ENCODE results near the gene TMEM18.
"Not testable (repeated sequence)": the region's sequence is repeated elsewhere in the genome, so short reads cannot be mapped to it uniquely, and the experiment has no call there.

TMEM18 gene

DNA sequence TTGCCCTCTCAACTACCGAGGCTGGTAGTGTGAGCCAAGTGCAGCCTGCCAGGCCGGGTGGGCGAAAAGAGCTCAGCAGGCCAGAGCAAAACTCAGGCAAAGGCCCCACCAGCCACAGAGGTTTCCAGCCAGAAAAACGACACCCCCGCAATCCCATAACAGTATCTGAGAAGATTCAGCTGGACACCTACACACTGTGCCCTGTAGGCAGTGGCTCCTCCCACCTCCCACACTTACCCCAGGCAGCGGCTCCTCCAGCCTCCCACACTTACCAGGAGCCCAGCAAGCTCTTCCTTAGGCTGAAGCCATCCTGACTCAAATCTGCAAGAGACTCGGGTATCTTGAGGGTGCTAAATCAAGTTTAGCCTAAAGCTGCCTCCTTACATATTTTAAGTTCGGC is 15.6 kb upstream of the TMEM18 start:
- DNase-seq: no peak

DNA sequence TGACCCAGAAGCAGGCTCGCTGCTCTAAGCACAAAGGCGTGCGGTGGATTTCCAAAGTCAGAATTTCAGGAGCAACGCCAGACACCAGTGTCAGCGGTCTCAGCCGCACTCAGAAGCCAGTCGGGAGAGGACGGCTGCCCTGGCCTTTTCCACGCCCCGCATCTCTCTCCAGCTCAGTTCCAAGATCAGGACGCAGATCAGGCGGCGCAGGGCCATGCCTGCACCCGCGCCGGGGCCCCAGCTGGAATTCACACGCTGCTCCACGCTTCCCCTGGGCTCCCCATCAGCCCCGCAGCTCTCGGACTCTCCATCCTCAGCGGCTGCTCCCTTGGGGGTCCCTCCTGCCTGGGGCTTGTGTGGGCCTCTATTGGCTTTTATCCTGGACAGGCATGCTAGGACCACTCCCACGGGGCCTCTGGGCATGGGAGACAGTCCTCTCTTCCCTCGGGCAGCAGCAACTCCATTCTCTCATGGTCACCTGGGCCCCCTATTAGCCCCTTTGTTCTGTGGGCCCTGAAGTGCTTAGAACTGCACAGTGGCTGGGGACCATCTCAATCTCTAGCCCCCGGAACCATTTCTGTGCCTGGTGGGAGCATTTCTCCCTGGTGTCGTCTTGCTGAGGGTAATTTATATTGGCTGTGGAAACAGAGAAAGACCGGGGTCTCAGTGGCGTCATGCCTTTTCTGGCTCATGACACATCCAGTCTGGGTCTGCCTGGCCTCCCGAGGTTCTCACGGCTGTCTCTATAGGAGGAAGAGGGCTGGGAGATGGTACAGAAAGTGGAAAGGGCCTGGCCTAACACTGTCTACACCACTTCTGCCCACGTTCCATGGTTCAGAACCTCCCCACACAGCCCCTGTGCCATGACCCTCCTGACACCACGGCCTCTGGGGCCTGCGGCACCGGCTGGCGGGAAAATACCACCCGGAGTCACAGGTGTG is 14.9 kb upstream of the TMEM18 start:
- no peak for DNase-seq

DNA sequence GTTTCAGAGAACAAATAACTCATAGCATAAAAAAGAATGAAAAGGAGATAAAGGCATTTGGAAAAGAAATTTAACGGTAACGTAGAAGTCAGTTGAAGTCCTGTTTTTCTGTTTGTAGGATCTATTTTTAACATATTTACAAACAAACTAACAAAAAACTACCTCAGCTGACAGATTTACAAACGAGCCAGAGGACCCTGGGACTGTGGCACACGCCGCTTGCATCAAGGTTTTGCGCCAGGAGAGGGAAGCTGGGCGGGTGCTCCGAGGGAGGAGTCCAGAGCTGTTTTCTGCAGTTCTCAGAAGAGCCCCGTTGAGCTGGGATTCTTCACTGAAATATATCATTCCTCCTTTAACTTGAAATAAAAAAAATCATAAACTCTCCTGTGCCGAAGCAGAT is 13.6 kb upstream of the TMEM18 start:
- DNase-seq: no peak

DNA sequence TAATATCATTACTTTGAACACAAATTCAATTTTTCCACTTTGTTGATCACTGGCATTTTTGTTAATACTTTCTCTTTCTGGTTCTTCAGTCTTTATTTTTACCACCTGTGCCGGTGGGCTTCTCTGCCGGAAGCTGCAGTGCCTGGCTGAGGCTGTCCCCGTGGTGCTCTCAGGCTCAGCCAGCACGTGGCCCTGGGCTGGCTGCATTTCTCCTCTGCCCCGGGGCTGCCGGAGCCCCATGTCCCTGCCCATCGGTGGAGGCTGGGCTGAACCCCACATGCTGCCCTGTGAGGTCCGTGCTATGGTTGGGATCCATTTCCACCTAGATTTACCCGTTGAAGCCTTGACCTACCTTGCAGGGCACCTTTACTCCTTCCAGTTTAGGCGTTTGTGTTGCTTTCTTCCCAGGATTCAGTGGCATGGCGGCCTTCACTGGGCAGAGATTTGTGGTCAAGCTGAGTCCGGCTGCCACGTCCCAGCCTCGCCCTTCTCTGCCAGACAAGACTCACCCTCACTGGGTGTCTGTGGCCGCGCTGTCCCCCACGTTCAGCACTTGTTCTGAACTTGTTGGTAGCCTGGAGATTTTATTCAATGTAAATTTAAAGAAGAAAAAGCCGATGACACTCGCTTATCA is 12.8 kb upstream of the TMEM18 start:
- no peak for DNase-seq

DNA sequence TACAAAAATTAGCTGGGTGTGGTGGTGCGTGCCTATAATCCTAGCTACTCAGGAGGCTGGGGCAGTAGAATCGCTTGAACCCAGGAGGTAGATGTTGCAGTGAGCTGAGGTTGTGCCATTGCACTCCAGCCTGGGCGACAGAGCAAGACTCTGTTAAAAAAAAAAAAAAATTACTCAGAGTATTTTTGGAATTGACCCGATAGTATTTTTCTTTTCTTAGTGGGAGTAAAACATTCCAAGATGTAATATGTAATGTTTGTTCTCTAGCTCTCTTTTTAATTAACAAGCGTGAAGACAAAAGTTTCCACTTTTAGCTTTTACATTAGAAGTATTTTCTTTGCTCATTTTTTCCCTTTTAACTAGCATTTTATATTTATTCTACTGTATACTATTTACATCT is 12.0 kb upstream of the TMEM18 start:
- DNase-seq: no peak

- no peak for DNase-seq
Observed at GRCh38 chr2:688504-689076, 11.4 kb upstream of the TMEM18 start.

- DNase-seq: no peak
Observed at GRCh38 chr2:685421-685820, 8.2 kb upstream of the TMEM18 start.

- DNase-seq: not testable (repeated sequence)
Observed at GRCh38 chr2:684913-685312, 7.7 kb upstream of the TMEM18 start.

DNA sequence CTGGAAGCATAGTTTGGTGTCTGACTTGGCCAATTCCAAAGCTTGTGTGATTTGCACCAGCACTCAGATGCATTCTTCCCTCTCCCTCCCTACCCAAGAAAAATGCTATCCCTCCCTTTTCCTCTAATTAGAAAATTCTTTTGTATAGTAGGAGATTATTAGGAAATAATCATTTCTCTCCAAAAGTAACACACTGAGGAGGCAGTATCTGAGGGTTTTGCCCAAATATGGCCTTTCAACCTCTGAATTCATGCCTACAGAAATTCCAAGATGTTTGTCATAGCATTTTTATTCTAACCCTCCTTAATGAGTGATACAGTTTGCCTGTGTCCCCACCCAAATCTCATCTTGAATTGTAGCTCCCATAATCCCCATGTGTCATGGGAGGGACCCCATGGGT is 5.0 kb upstream of the TMEM18 start:
- no peak for DNase-seq

DNA sequence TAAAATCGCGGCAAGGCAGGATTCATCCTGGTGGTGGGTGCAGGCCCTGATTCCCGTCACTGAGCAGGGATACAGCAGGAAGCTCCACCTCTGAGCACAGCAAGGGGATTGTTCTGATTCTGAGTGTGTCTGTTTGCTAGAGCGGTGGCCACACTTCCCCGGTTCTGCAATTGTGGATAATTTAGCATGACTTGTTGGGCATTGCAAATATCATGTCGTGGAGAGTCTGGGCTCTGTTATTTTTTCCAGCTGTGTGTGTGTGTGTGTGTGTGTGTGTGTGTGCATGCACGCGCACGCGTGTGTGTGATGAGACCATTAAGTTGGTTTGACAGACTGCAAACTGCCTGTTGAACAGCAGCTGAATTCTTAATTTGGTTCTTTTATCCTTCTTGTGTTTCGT is 4.1 kb upstream of the TMEM18 start:
- no peak for DNase-seq

DNA sequence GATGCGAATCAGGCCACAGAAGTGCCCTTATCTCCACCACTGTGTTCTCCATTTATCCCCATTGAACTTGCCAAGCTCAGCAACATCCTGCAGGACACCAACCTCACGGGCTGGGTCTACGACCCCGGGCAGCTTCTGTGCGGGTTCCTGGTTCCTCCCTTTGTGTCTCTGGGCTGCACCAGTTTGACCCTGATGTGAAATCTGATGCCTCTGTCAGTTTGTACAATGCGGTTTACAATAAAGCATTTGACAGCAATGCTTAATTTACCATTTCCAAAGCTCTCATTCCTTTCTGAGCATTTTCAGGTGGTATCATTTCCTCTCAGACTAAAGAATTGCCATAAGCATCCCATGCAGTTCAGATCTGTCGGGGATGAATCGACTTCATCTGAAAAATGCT is 3.3 kb upstream of the TMEM18 start:
- DNase-seq: no peak

GRCh38 chr2:678964-679363 is 1.8 kb upstream of the TMEM18 start:
- no peak for DNase-seq

DNA sequence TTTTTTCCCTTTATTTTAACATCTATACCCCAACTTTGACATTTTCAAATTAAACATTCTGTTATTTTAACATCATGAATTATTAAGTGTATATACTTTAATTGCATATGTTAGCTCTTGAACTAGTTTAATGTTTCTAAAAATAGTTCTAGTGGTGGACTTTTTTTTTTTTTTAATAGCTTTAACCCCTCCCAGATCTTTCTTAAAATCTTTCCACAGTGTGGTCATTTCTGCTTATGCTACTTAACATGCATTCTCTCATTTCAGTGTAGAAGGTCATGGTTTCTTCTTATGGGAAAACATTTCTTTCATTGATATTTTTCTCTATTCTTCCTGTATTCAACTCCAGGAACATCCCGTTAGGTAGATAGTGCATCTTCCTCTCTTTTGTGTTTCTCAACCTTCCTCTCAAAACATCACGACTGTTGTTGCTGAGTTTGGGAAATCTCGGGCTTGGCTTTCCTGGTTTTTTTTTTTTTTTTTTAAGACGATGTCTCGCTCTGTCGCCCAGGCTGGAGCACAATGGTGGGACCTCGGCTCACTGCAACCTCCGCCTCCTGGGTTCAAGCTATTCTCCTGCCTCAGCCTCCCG is 849 bp upstream of the TMEM18 start:
- DNase-seq: no peak

- no peak for DNase-seq
Observed at GRCh38 chr2:676647-677055, 555 bp downstream of the TMEM18 start.

GRCh38 chr2:675982-676646 is 1.1 kb downstream of the TMEM18 start:
- no peak for DNase-seq

GRCh38 chr2:675460-675859 is 1.7 kb downstream of the TMEM18 start:
- DNase-seq: no peak

GRCh38 chr2:675051-675450 is 2.2 kb downstream of the TMEM18 start:
- no peak for DNase-seq

- DNase-seq: no peak
Observed at GRCh38 chr2:674321-674985, 2.8 kb downstream of the TMEM18 start.

DNA sequence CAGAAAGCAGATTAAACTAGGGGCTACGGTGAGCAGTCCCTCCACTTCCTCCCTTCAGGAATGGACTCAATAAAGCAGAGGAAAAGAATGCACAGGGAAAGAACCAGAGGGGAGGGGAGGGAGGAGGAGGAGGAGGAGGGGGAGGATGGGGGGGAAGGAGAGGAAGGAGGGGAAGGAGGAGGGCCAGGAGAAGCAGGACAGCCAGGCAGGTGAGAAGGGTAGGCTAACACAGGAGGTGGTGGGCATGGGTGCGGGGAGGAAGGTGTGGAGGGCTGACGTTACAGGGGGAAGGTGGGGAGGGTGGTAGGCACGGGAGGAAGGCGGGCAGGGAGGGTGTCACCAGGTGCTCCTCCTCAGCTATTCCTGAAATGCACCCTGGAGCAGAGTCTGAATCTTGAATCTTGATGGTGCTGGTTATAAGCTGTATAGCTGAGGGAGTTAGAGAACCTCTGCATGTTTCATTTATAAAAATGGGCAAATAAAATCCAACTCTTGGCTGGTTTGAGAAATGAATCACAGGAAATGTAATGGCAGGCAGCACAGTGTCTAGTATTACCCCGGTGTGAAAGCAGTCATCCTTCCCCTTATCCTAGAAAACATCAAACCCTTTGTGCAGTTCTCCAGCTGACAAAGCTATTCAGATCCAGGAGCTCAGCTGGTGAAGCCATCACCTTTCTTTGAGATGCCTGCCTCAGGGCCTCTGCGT is 3.4 kb downstream of the TMEM18 start:
- DNase-seq: no peak

GRCh38 chr2:673016-673415 is 4.2 kb downstream of the TMEM18 start:
- DNase-seq: no peak

GRCh38 chr2:672606-672905 is 4.7 kb downstream of the TMEM18 start:
- DNase-seq: no peak

Data from activated CD4-positive, alpha-beta T cell treated with anti-CD3 and anti-CD28 coated beads, Interleukin-2, amount 50 U/mL, for 1 hour (primary cell).